Fibroblast of pulmonary artery (primary cell): Measurements from ENCODE around the gene INSRR.

Experiments
- DNase-seq: peaks from one replicate; pipeline ENCODE4 v3.0.0-alpha.2; 2010; ENCODE audit warnings: low read depth
- H3K4me3 ChIP-seq: replicated peaks from 2 replicates; pipeline ENCODE4 v1.5.1; 2011; ENCODE audit warnings: low read depth, mild to moderate bottlenecking, control low read depth, low read length, moderate library complexity
- TF ChIP-seq, protein P1 (sequence below): IDR thresholded peaks from 2 replicates; pipeline ENCODE4 v1.5.1; 2011; ENCODE audit warnings: mild to moderate bottlenecking, control low read depth, low read length, inconsistent platforms; ENCODE audit errors: missing control alignments

Gene INSRR

GRCh38 chr1:156823210-156823790 lies 35.6 kb downstream of the INSRR start:
- no peak for DNase-seq
- TF ChIP-seq, protein P1, sequence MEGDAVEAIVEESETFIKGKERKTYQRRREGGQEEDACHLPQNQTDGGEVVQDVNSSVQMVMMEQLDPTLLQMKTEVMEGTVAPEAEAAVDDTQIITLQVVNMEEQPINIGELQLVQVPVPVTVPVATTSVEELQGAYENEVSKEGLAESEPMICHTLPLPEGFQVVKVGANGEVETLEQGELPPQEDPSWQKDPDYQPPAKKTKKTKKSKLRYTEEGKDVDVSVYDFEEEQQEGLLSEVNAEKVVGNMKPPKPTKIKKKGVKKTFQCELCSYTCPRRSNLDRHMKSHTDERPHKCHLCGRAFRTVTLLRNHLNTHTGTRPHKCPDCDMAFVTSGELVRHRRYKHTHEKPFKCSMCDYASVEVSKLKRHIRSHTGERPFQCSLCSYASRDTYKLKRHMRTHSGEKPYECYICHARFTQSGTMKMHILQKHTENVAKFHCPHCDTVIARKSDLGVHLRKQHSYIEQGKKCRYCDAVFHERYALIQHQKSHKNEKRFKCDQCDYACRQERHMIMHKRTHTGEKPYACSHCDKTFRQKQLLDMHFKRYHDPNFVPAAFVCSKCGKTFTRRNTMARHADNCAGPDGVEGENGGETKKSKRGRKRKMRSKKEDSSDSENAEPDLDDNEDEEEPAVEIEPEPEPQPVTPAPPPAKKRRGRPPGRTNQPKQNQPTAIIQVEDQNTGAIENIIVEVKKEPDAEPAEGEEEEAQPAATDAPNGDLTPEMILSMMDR, result no peak

GRCh38 chr1:156822680-156823079 lies 36.2 kb downstream of the INSRR start:
- TF ChIP-seq, protein P1, result no peak
- no peak for DNase-seq
- H3K4me3 ChIP-seq, result no peak overlapping the region

More at GRCh38 chr1:156823210-156823790, 35.6 kb downstream of the INSRR start:
- no peak overlapping the region for H3K4me3 ChIP-seq

GRCh38 chr1:156821801-156822200 lies 37.1 kb downstream of the INSRR start:
- peak; percentile 36 for DNase-seq
- TF ChIP-seq, protein P1, result no peak
- no peak overlapping the region for H3K4me3 ChIP-seq

GRCh38 chr1:156816561-156817328 lies 42.2 kb downstream of the INSRR start, which contains the start of gene SH2D2A:
TSS of gene SH2D2A (minus strand) at chr1:156816848. CDS start at chr1:156816708, 140 bp downstream.
- no peak within 1 kb of the TSS for H3K4me3 ChIP-seq
- TF ChIP-seq, protein P1, result no peak
- DNase-seq, result peak; percentile 66

DNA sequence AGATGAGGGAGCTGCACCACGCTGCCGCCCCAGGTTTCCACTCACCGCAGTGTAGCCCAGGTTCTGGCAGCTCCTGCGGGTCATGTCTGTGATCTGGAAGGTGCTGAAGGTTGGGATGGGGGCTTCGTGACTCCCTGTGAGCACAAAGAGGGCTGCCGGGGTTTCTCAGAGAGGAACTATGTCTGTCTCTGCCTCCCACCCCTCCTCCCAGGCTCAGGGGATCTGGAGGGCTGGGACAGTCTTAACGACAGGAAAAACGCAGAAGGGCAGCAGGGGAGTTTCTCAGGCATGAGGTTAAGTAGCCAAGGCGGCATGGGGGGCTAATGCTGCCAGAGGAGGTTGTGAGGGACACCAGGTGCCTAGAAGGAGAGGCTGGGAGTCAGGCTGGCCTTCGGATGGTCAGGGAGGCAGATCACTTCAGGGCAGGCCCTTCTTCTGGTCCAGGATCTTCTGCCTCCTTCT lies 42.9 kb downstream of the INSRR start:
- TF ChIP-seq, protein P1, result no peak
- DNase-seq, result no peak

DNA sequence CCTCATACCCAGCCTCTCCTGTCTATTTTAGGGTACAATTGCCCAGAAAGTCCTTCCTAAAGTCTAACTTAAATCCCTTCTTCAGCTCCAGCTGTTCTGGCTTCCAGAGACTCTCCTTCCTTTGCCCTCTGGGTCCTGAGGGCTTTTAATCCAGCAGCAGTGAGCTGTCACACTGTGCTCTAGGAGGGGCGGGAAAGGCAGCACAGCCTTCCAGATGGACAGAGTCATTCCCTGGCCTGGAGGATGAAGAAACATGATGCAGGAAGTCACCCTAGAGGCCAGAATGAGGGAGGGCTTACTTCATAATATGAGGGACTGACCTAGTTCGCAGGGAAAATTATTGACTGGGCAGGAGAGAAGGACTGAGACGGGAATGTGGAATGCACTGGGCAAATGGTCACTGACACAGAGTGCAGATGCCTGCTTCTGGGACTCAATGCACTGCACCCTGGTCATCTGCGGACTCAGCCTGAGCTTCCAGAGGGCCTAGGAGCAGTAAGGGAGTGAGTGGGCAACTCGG lies 43.5 kb downstream of the INSRR start:
- no peak overlapping the region for H3K4me3 ChIP-seq
- TF ChIP-seq, protein P1, result no peak
- peak; percentile 83 for DNase-seq

More for the DNA sequence above, 42.9 kb downstream of the INSRR start:
- H3K4me3 ChIP-seq, result no peak overlapping the region
